Fibroblast of lung (primary cell): ENCODE data around the gene SDC4. TPM values are rescaled to one million over a fixed set of nuclear protein-coding genes. Genes with fewer than 3 reads are reported as not detected.

Experiments used
- DNase-seq, 2 donors: peaks; one replicate each; pipeline versions ENCODE4 v3.0.0 to v3.0.0-alpha.2; 2010; ENCODE audit warnings: low read depth in 2 of 2
- H2AFZ ChIP-seq: 2 replicates; pipeline ENCODE4 v1.5.1; 2012; ENCODE audit warnings: low read length, control low read depth, inconsistent platforms
- H3K27ac ChIP-seq: 2 replicates; pipeline ENCODE4 v1.5.1; 2011; ENCODE audit warnings: low read length, control low read depth; ENCODE audit not compliant: insufficient read depth
- H3K27me3 ChIP-seq: 2 replicates; pipeline ENCODE4 v1.5.1; 2011; ENCODE audit warnings: mild to moderate bottlenecking, low read length; ENCODE audit not compliant: control insufficient read depth, insufficient read depth
- H3K36me3 ChIP-seq: 2 replicates; pipeline ENCODE4 v1.5.1; 2011; ENCODE audit warnings: low read length; ENCODE audit not compliant: control insufficient read depth, insufficient read depth
- H3K4me1 ChIP-seq: 2 replicates; pipeline ENCODE4 v1.5.1; 2011; ENCODE audit warnings: low read length; ENCODE audit not compliant: control insufficient read depth, insufficient read depth; ENCODE audit errors: extremely low read depth
- H3K4me2 ChIP-seq: 2 replicates; pipeline ENCODE4 v1.5.1; 2011; ENCODE audit warnings: low read length, control low read depth; ENCODE audit not compliant: insufficient read depth; ENCODE audit errors: extremely low read depth
- H3K4me3 ChIP-seq, 4 experiments: fragments of 200-600 bp in 1 of 4; sonication (generic) in 1 of 4; replicated peaks in 1 of 4; 2 replicates each; pipeline ENCODE4 v1.5.1; 2011 to 2016; ENCODE audit warnings: low read length in 4 of 4, low read depth in 3 of 4, mild to moderate bottlenecking in 3 of 4, control low read depth in 2 of 4, inconsistent platforms in 1 of 4, mixed read lengths in 1 of 4; ENCODE audit not compliant: insufficient read depth in 1 of 4; ENCODE audit errors: control extremely low read depth in 1 of 4
- H3K79me2 ChIP-seq: 2 replicates; pipeline ENCODE4 v1.5.1; 2012; ENCODE audit warnings: mild to moderate bottlenecking, low read length, inconsistent platforms; ENCODE audit not compliant: control insufficient read depth, insufficient read depth
- H3K9ac ChIP-seq: 2 replicates; pipeline ENCODE4 v1.5.1; 2011; ENCODE audit warnings: mild to moderate bottlenecking, low read length, control low read depth; ENCODE audit not compliant: insufficient read depth
- H3K9me3 ChIP-seq: 2 replicates; pipeline ENCODE4 v1.5.1; 2012; ENCODE audit warnings: low read depth, low read length; ENCODE audit not compliant: control insufficient read depth, insufficient read depth
- H4K20me1 ChIP-seq: 2 replicates; pipeline ENCODE4 v1.5.1; 2011; ENCODE audit warnings: low read length; ENCODE audit not compliant: control insufficient read depth, insufficient read depth; ENCODE audit errors: extremely low read depth
- CTCF ChIP-seq, 2 donors: IDR thresholded peaks in 1 of 2; conservative IDR thresholded peaks in 1 of 2; 1 replicate in 1 of 2; 2 replicates in 1 of 2; pipeline ENCODE4 v1.5.1; 2011 to 2012; ENCODE audit warnings: low read length in 2 of 2, control low read depth in 1 of 2, inconsistent platforms in 1 of 2, low read depth in 1 of 2, mild to moderate bottlenecking in 1 of 2
- EZH2 ChIP-seq: IDR thresholded peaks from 2 replicates; pipeline ENCODE4 v1.5.1; 2012; ENCODE audit warnings: low read length, control low read depth, mild to moderate bottlenecking; ENCODE audit errors: missing control alignments
- polyA plus RNA-seq, 2 donors: library from polyadenylated mRNA; depleted of rRNA in 1 of 2; stranded (reverse) in 1 of 2; unstranded in 1 of 2; fragments of >200 nt; gene quantifications; 2 replicates each; pipeline ENCODE4 v1.2.1, GENCODE V29; 2011 to 2012; ENCODE audit warnings: missing spikeins in 1 of 2
- total RNA-seq: library from RNA; depleted of rRNA; stranded (reverse); fragments of >200 nt; gene quantifications from 2 replicates; pipeline ENCODE4 v1.2.1, GENCODE V29; 2014

Gene SDC4
- total and polyA plus RNA-seq, 2 donors (not counting 1 experiment from before 2014, with no cell fraction given) = 175 to 312 TPM

GRCh38 chr20:45293041-45294002 is 54.9 kb downstream of the SDC4 start:
- Histone ChIP-seq H3K27me3 (peaks cover 13% of the 10 kb centered on the region), H4K20me1 (no peaks in the 10 kb centered on the region), H3K27ac (no peak overlapping the region), H3K4me1 (peaks cover 2% of the 10 kb centered on the region), H3K4me2 (peak overlapping the region; percentile 70), H3K36me3 (no peaks in the 10 kb centered on the region), H3K9me3 (no peaks in the 10 kb centered on the region), H3K4me3 (peak overlapping the region; percentile 9 to 63 (median 36)), H3K79me2 (no peaks in the 10 kb centered on the region), H2AFZ (peak overlapping the region; percentile 67), H3K9ac (peak overlapping the region; percentile 17)
- DNase-seq = peak; percentile 52 to 67
- TF ChIP-seq EZH2 = no peak
- peak; percentile 83 to 93 for TF ChIP-seq CTCF (conservative IDR thresholded peaks at IDR 0.05 in 1 of 2, IDR thresholded peaks at IDR 0.05 in 1 of 2; ENCODE audit: low read depth in 1 of 2, low read length in 2 of 2)

GRCh38 chr20:45292343-45292742 is 55.9 kb downstream of the SDC4 start:
- no peak for DNase-seq
- Histone ChIP-seq H3K79me2 (no peaks in the 10 kb centered on the region), H3K9ac (no peak overlapping the region), H3K27ac (no peak overlapping the region), H3K4me3 (no peak overlapping the region), H3K36me3 (no peaks in the 10 kb centered on the region), H2AFZ (no peak overlapping the region), H4K20me1 (no peaks in the 10 kb centered on the region), H3K9me3 (no peaks in the 10 kb centered on the region), H3K4me1 (peaks cover 2% of the 10 kb centered on the region), H3K4me2 (no peak overlapping the region), H3K27me3 (peaks cover 19% of the 10 kb centered on the region)
- TF ChIP-seq CTCF (conservative IDR thresholded peaks at IDR 0.05 in 1 of 2, IDR thresholded peaks at IDR 0.05 in 1 of 2; ENCODE audit: low read depth in 1 of 2, low read length in 2 of 2) = no peak
- no peak for TF ChIP-seq EZH2

DNA sequence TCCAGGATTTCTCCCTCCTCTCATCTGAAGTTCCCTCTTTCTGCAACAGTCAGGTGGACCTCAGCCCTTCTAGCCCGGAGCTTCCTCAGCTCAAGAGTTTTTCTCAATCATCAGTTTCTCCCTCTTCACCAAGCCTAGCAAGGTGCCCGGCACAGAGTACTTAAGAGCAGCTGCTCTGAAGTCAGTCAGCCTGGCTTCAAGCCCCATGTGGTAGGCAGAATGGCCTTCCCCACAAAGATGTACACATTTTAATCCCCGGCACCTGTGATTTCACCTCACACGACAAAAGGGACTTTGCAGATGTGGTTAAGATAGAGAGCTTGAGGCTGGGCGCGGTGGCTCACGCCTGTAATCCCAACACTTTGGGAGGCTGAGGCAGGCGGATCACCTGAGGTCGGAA is 56.7 kb downstream of the SDC4 start:
- Histone ChIP-seq H3K27ac (no peak overlapping the region), H3K9me3 (no peaks in the 10 kb centered on the region), H4K20me1 (no peaks in the 10 kb centered on the region), H3K9ac (no peak overlapping the region), H3K4me3 (no peak overlapping the region), H3K36me3 (no peaks in the 10 kb centered on the region), H2AFZ (no peak overlapping the region), H3K79me2 (no peaks in the 10 kb centered on the region), H3K4me1 (peaks cover 2% of the 10 kb centered on the region), H3K27me3 (peaks cover 19% of the 10 kb centered on the region), H3K4me2 (no peak overlapping the region)
- TF ChIP-seq CTCF (conservative IDR thresholded peaks at IDR 0.05 in 1 of 2, IDR thresholded peaks at IDR 0.05 in 1 of 2; ENCODE audit: low read depth in 1 of 2, low read length in 2 of 2) = no peak
- TF ChIP-seq EZH2 = no peak
- DNase-seq = no peak
